Measurements from ENCODE around the gene FYN. TPM values are rescaled to one million over a fixed set of nuclear protein-coding genes. Genes with fewer than 3 reads are reported as not detected.
A peak's percentile ranks its signal among the peaks of the same experiment; 100 is the strongest.

The FYN gene
- total and polyA plus RNA-seq, 2 of the 4 experiments (the other 2 are of a cell fraction), result 30.8 to 36.4 TPM

- peaks cover 21% of the 10 kb centered on the region for H3K4me1 ChIP-seq (ENCODE audit: control insufficient read depth, insufficient read depth, low read length)
- no peak overlapping the region for H2BK20ac ChIP-seq (ENCODE audit: low read depth, low read length)
- peaks cover 10% of the 10 kb centered on the region for H3K9me1 ChIP-seq (ENCODE audit: insufficient read depth, low read length)
- in situ Hi-C loops (cut with MboI; ENCODE audit: low sequenced_read_pairs) (no loop called here), intact Hi-C loops (cut with micrococcal nuclease) (no loop called here), dilution Hi-C loops (cut with HindIII; ENCODE audit: low sequenced_read_pairs, unreplicated experiment) (no loop called here)
- peaks cover 32 to 48% of the 10 kb centered on the region in 2 experiments for H3K79me1 ChIP-seq (ENCODE audit: low read depth in 1 of 2, low read length in 2 of 2)
- H4K5ac ChIP-seq (ENCODE audit: low read depth, low read length), result no peak overlapping the region
- ChIA-PET CTCF (no interaction called here), POLR2A (ENCODE audit: unreplicated experiment) (no interaction called here)
- peak; percentile 17; the same call in 1 of the 2 replicates for TF ChIP-seq RAD21 (IDR thresholded peaks at IDR 0.05; ENCODE audit: low read length)
- TF ChIP-seq MAZ (IDR thresholded peaks at IDR 0.05; ENCODE audit: borderline replicate concordance, low read depth, low read length), result no peak
- no peak overlapping the region for H3K56ac ChIP-seq (ENCODE audit: extremely low read depth, insufficient read depth, low read length)
- H3K23ac ChIP-seq (ENCODE audit: low read depth, low read length), result no peak overlapping the region
- 71% methylated on average over 1 of the region's 2 CpGs; no CpG with 5 or more reads in 1 of the 2 experiments for WGBS, 2 experiments (ENCODE audit: extremely low coverage in 2 of 2, insufficient read length in 1 of 2)
- no peaks in the 10 kb centered on the region for H3K9me3 ChIP-seq (ENCODE audit: control insufficient read depth, insufficient read depth, low read length)
- no peak overlapping the region for H3K4me2 ChIP-seq (ENCODE audit: low read depth, low read length)
- no peak overlapping the region for H3K4me3 ChIP-seq (ENCODE audit: insufficient read depth, low read depth, low read length)
- peaks cover 18% of the 10 kb centered on the region; the same call in 1 of the 2 replicates for H4K20me1 ChIP-seq (ENCODE audit: insufficient read depth, low read length)
- no peak overlapping the region for H2AK5ac ChIP-seq (ENCODE audit: low read depth, low read length)
- H4K8ac ChIP-seq (ENCODE audit: low read depth in 2 of 2, low read length in 2 of 2), result no peak overlapping the region
- no peak overlapping the region for H3K18ac ChIP-seq (ENCODE audit: low read depth, low read length)
- no peaks in the 10 kb centered on the region for H3K27me3 ChIP-seq (ENCODE audit: control insufficient read depth, insufficient read depth, low read length)
- no peak for DNase-seq
- no peak overlapping the region for H3K27ac ChIP-seq (ENCODE audit: insufficient read depth, low read length)
- no peak overlapping the region for H3K4ac ChIP-seq (ENCODE audit: low read depth, low read length)
- H2AK9ac ChIP-seq (replicated peaks; ENCODE audit: low read depth, low read length, poor library complexity), result no peak overlapping the region
- ATAC-seq (ENCODE audit: low read depth), result no peak
- no peak overlapping the region; the same call in 1 of the 2 replicates for H3K9ac ChIP-seq (ENCODE audit: low read depth, low read length)
- H3K36me3 ChIP-seq (ENCODE audit: control insufficient read depth, insufficient read depth, low read length), result peaks cover 8% of the 10 kb centered on the region; the same call in 1 of the 2 replicates
- no peak overlapping the region for H2BK5ac ChIP-seq (ENCODE audit: low read depth, low read length, poor library complexity, severe bottlenecking)
- no peak overlapping the region for H2BK15ac ChIP-seq (ENCODE audit: low read depth, low read length)
- no peak overlapping the region for H2AFZ ChIP-seq (replicated peaks; ENCODE audit: low read length, poor library complexity)
- no TSS peak for BruUV-seq (replicated peaks)
- no peak overlapping the region for H2BK120ac ChIP-seq (ENCODE audit: low read depth, low read length)
- H3K14ac ChIP-seq (replicated peaks; ENCODE audit: low read depth, low read length), result no peak overlapping the region
- no peak overlapping the region for H4K91ac ChIP-seq (ENCODE audit: insufficient read depth, low read depth, low read length)
Observed at GRCh38 chr6:111844921-111845320, 28.3 kb downstream of the FYN start.

Data from IMR-90 (cell line).